DOHH2 (cell line): ENCODE data around the gene TMEM63C.

Experiments used
- EZH2phosphoT487 ChIP-seq: fragments of 200-600 bp; sonication (generic); IDR thresholded peaks from 2 replicates; pipeline ENCODE4 v1.6.1; 2017; ENCODE audit warnings: borderline replicate concordance, mild to moderate bottlenecking, antibody characterized with exemption, low read length, moderate library complexity, mixed read lengths
- TF ChIP-seq, protein P1 (sequence below): fragments of 200-600 bp; sonication (generic); IDR thresholded peaks from one replicate; pipeline ENCODE4 v1.5.1; 2014; ENCODE audit warnings: antibody characterized with exemption, mild to moderate bottlenecking, low read depth, low read length; ENCODE audit not compliant: poor library complexity, severe bottlenecking

DNA sequence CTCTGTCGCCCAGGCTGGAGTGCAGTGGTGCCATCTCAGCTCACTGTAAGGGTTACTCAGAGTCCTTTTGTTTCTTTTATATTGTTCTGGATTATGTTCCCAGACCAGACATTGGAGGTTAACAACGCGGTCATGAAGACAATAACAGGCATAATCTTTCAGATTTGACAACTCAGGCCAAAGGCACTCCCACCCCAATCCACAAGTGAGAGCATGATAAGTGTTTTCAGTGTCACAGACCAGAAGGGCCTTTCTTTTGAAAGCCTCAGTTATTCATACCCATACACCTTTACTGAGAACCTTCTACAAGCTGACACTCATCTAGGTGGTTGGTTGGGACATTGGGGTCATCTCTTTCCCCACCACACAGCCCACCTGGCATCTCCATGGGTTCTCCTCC, 2.9 kb upstream of the TMEM63C start:
- TF ChIP-seq, protein P1, sequence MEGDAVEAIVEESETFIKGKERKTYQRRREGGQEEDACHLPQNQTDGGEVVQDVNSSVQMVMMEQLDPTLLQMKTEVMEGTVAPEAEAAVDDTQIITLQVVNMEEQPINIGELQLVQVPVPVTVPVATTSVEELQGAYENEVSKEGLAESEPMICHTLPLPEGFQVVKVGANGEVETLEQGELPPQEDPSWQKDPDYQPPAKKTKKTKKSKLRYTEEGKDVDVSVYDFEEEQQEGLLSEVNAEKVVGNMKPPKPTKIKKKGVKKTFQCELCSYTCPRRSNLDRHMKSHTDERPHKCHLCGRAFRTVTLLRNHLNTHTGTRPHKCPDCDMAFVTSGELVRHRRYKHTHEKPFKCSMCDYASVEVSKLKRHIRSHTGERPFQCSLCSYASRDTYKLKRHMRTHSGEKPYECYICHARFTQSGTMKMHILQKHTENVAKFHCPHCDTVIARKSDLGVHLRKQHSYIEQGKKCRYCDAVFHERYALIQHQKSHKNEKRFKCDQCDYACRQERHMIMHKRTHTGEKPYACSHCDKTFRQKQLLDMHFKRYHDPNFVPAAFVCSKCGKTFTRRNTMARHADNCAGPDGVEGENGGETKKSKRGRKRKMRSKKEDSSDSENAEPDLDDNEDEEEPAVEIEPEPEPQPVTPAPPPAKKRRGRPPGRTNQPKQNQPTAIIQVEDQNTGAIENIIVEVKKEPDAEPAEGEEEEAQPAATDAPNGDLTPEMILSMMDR, result no peak
- TF ChIP-seq EZH2phosphoT487, result no peak
